Non-pigmented ciliary epithelial cell (primary cell): ENCODE measurements around the gene LRRC10B.

Experiments
- DNase-seq: peaks from one replicate; pipeline ENCODE4 v3.0.0-alpha.2; 2010; ENCODE audit warnings: low read depth

Gene LRRC10B

GRCh38 chr11:61486779-61487178, 21.8 kb upstream of the LRRC10B start:
- DNase-seq, result no peak

- DNase-seq, result no peak
These were observed 21.1 kb upstream of the LRRC10B start for GRCh38 chr11:61487342-61488025.

- DNase-seq, result no peak
These were observed 19.8 kb upstream of the LRRC10B start for GRCh38 chr11:61488651-61489291.

GRCh38 chr11:61489833-61490721, 18.5 kb upstream of the LRRC10B start:
- no peak for DNase-seq

GRCh38 chr11:61491736-61492395, 16.7 kb upstream of the LRRC10B start:
- no peak for DNase-seq

- no peak for DNase-seq
These were observed 14.1 kb upstream of the LRRC10B start for GRCh38 chr11:61494381-61494961.

- no peak for DNase-seq
These were observed 12.5 kb upstream of the LRRC10B start for GRCh38 chr11:61495801-61496601.

GRCh38 chr11:61496602-61497400, 11.7 kb upstream of the LRRC10B start:
- DNase-seq, result no peak

- DNase-seq, result no peak
These were observed 11.1 kb upstream of the LRRC10B start for GRCh38 chr11:61497473-61497872.

GRCh38 chr11:61497876-61498275, 10.7 kb upstream of the LRRC10B start:
- DNase-seq, result no peak

GRCh38 chr11:61498767-61499341, 9.7 kb upstream of the LRRC10B start:
- no peak for DNase-seq

GRCh38 chr11:61499816-61500491, 8.6 kb upstream of the LRRC10B start:
- DNase-seq, result no peak

GRCh38 chr11:61502522-61502921, 6.0 kb upstream of the LRRC10B start:
- DNase-seq, result no peak

GRCh38 chr11:61503135-61503770, 5.3 kb upstream of the LRRC10B start:
- no peak for DNase-seq

GRCh38 chr11:61505106-61505505, 3.4 kb upstream of the LRRC10B start:
- DNase-seq, result no peak

GRCh38 chr11:61505640-61506155, 2.9 kb upstream of the LRRC10B start:
- DNase-seq, result no peak

- DNase-seq, result no peak
These were observed 1.4 kb upstream of the LRRC10B start for GRCh38 chr11:61507012-61507768.
